ENCODE results near the gene SOAT2.
A peak's percentile ranks its signal among the peaks of the same experiment; 100 is the strongest.
"Not testable (repeated sequence)": the region's sequence is repeated elsewhere in the genome, so short reads cannot be mapped to it uniquely, and the experiment has no call there.

Gene SOAT2

DNA sequence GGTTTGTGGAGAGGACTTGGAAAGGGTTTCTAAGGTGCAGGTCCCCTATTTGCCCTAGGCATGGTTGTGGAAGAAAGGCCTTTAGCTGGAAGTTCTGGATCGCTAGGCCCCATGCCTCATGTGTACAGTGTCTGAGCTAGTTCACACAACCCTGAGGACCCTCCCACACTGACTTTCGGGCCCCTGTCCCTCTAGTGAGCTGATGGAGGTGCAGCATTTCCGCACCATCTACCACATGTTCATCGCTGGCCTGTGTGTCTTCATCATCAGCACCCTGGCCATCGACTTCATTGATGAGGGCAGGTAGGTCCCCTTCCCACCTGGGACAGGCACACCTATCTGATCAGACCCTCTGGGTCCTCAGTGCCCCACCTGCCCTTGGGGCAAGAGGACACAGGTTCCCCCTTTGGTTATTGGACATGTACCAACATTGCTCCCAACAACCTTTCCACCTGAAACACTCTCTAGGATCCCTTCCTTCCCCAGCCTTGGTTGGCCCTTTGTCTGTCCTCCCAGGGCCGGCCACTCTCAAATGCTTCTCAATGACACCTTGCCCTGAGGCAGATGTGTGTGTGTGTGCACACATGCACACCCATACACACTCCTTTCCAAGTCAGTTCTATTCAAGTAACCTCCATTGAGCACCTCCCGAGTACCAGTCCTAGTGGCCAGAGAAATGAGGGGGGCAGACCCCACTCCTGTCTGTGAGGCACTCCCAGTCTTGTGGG is 2.6 kb downstream of the SOAT2 start:
- no peak for DNase-seq (ENCODE audit: low read depth)

DNA sequence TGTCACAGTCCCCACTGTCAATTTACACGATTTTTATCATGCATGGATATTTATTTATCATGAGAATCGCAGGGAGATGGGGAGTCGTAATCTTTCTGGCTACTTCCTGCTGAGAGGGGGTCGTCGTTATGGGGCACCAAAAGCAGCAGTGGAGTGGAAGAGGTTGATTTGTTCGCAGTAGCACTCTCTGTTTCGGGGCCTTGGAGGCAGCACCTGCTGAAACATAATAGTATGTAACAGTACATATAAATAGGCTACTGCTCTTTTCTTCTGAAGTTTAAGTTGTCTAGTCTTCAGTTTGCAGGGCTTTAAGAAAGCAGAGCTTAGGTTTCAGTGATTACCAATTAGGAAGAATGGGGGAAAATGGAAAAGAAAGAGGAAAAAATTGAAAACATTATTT is 3.8 kb downstream of the SOAT2 start:
- no peak for DNase-seq (ENCODE audit: low read depth)

- DNase-seq (ENCODE audit: low read depth), result not testable (repeated sequence)
Observed at GRCh38 chr12:53112431-53112830, 9.1 kb downstream of the SOAT2 start.

GRCh38 chr12:53113136-53113705 is 9.9 kb downstream of the SOAT2 start:
- no peak for DNase-seq (ENCODE audit: low read depth)

DNA sequence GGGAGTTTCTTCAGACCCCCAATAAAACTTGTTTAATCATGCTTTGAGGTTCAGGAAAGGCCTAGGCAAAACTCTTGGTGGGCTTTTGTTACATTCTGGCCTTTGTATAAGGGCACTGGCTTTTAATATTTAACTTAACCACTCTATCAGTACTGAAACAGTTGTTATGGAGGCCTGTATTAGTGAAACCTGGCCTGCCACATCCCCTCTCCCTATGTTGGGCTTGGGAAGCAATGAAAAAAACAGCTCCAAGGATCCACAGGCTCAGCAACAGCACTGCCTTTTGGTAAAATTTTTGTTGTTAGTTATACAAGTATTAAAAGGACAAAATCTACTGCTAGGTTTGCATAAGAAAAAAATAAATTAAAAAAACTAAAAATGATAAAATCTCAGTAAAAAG is 10.7 kb downstream of the SOAT2 start:
- DNase-seq (ENCODE audit: low read depth), result no peak

GRCh38 chr12:53115112-53115890 is 12.0 kb downstream of the SOAT2 start:
- DNase-seq (ENCODE audit: low read depth), result no peak

GRCh38 chr12:53115891-53116648 is 12.8 kb downstream of the SOAT2 start:
- DNase-seq (ENCODE audit: low read depth), result no peak

GRCh38 chr12:53118751-53119300 is 15.5 kb downstream of the SOAT2 start:
- no peak for DNase-seq (ENCODE audit: low read depth)

DNA sequence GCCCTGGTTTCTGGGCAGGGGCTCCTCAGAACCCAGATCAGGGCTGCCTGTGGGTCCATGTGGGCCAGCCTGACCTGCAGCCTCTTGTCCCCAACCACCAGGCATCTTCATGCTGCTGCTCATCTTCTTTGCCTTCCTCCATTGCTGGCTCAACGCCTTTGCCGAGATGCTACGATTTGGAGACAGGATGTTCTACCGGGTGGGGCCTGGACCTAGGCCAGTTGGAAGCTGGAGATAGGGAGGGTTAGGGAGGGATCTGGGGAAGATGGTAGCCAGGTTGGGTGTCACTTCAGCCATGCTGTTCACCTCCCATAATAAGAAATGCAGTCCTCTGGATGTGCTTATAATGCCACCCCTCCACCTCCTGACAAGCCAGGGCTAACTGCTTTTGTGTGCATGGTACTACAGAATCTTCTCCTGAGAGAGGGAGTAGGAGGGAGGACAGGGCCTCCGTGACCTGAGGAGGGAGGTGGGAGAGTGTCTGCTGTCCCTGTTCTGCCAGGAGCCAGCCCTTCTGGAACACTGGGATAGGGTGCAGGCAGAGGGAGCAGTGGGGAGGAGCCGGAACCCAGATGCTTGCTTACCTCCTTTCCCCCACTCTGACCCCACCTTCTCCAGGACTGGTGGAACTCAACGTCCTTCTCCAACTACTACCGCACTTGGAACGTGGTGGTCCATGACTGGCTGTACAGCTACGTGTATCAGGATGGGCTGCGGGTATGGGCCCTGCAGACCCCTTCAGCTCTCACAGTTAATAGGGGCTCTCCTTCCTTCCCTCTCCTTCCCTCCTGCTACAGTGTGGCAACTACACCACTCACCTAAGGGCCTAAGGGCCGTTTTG is 17.6 kb downstream of the SOAT2 start:
- DNase-seq (ENCODE audit: low read depth), result no peak

GRCh38 chr12:53122961-53123468 is 19.7 kb downstream of the SOAT2 start:
- peak; percentile 35 for DNase-seq (ENCODE audit: low read depth)

DNA sequence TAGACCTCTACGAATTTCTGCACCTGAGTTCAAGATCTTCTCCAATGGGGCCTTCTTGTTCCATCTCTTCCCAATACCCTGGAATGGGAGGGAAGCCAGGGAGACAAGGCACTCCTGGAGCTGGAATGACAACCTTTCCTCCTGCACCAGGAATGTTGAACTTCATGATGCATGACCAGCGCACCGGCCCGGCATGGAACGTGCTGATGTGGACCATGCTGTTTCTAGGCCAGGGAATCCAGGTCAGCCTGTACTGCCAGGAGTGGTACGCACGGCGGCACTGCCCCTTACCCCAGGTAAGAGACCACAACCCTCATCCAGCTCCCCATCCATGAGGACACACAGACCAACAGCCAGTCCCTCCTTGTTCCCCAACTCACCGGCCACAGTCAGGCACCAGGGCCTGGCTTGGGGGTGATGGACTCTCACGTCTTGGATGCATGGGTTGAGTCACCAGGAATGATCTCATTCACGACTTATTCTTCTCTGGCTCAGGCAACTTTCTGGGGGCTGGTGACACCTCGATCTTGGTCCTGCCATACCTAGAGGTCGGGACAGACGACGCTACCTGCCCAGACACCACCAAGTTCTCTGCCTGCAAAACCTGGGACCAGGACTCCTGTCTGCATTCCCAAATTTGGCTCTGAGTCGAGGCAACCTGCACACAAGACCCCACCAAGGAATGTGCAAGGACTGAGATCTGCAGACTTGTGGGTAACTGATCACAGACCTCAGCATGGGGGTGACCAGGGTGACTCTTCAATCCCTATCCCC is 20.5 kb downstream of the SOAT2 start:
- DNase-seq (ENCODE audit: low read depth), result peak; percentile 79

- no peak for DNase-seq (ENCODE audit: low read depth)
Observed at GRCh38 chr12:53124352-53124723, 21.1 kb downstream of the SOAT2 start.

- DNase-seq (ENCODE audit: low read depth), result no peak
Observed at GRCh38 chr12:53127169-53127568, 23.9 kb downstream of the SOAT2 start.

- no peak for DNase-seq (ENCODE audit: low read depth)
Observed at GRCh38 chr12:53128780-53129569, 25.7 kb downstream of the SOAT2 start.

- DNase-seq (ENCODE audit: low read depth), result no peak
Observed at GRCh38 chr12:53131844-53132243, 28.6 kb downstream of the SOAT2 start.

DNA sequence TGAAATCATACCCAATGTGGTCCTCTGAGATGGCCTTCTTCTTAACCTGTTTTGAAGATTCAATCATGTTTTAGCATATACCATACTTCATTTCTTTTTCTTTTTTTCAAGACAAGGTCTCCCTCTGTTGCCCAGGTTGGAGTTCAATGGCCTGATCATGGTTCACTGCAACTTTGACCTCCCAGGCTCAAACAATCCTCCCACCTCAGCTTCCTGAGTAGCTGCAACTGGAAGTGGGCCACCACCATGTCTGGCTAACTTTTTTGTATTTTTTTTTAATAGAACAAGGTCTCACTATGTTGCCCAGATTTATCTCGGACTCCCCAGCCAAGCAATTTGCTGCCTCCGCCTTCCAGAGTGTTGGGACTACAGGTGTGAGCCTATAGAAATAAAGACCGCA is 30.4 kb downstream of the SOAT2 start:
- DNase-seq (ENCODE audit: low read depth), result no peak

- DNase-seq (ENCODE audit: low read depth), result no peak
Observed at GRCh38 chr12:53143355-53143754, 40.1 kb downstream of the SOAT2 start.

- peak; percentile 36 for DNase-seq (ENCODE audit: low read depth)
Observed at GRCh38 chr12:53145383-53146260, 42.3 kb downstream of the SOAT2 start.

All from ELR (cell line).